Stomach (tissue), 4 donors: ENCODE data around the gene SFTPA2.

ENCODE experiments used
- CTCF ChIP-seq, 7 experiments: fragments of 450-650 bp in 4 of 7; fragments of 200-600 bp in 3 of 7; sonication (generic) in 3 of 7; IDR thresholded peaks; one replicate each; pipeline ENCODE4 v1.5.1; 2016 to 2019; ENCODE audit warnings: antibody characterized with exemption in 7 of 7, control low read depth in 2 of 7, mild to moderate bottlenecking in 1 of 7
- EP300 ChIP-seq: sonication (generic); formaldehyde crosslinking; IDR thresholded peaks from one replicate; pipeline ENCODE4 v1.6.1; 2017; ENCODE audit warnings: antibody characterized with exemption
- POLR2A ChIP-seq, 4 donors: fragments of 450-650 bp; IDR thresholded peaks; one replicate each; pipeline ENCODE4 v1.6.1; 2016; ENCODE audit warnings: antibody characterized with exemption in 4 of 4, control low read depth in 2 of 4, mild to moderate bottlenecking in 1 of 4, moderate library complexity in 1 of 4
- POLR2AphosphoS5 ChIP-seq, 3 donors: sonication (generic); formaldehyde crosslinking; IDR thresholded peaks; one replicate each; pipeline ENCODE4 v1.6.1; 2016; ENCODE audit warnings: antibody characterized with exemption in 3 of 3

- TF ChIP-seq EP300 = no peak
- no peak for TF ChIP-seq POLR2A (IDR thresholded peaks at IDR 0.05)
- TF ChIP-seq CTCF (IDR thresholded peaks at IDR 0.05) = no peak
- TF ChIP-seq POLR2AphosphoS5 (IDR thresholded peaks at IDR 0.05) = no peak
Measured at GRCh38 chr10:79602953-79603352, 42.7 kb upstream of the SFTPA2 start.
